GM18870 (cell line): Measurements from ENCODE around the gene EEA1.

Source experiments
- ATAC-seq: cut with Tn5 transposase; IDR thresholded peaks from one replicate; pipeline ENCODE4 v1.9.1; 2021; ENCODE audit warnings: moderate library complexity; ENCODE audit not compliant: unreplicated experiment

EEA1 gene

GRCh38 chr12:92890601-92891106 is 38.4 kb downstream of the EEA1 start:
- no peak for ATAC-seq

GRCh38 chr12:92886131-92886530 is 43.0 kb downstream of the EEA1 start:
- no peak for ATAC-seq

- no peak for ATAC-seq
Measured at GRCh38 chr12:92879698-92880322, 49.3 kb downstream of the EEA1 start.

GRCh38 chr12:92877904-92878303 is 51.2 kb downstream of the EEA1 start:
- ATAC-seq: no peak

- ATAC-seq: no peak
Measured at GRCh38 chr12:92876496-92876895, 52.6 kb downstream of the EEA1 start.

GRCh38 chr12:92871116-92871515 is 58.0 kb downstream of the EEA1 start:
- no peak for ATAC-seq

GRCh38 chr12:92866418-92866817 is 62.7 kb downstream of the EEA1 start:
- no peak for ATAC-seq

- no peak for ATAC-seq
Measured at GRCh38 chr12:92863251-92863650, 65.8 kb downstream of the EEA1 start.

GRCh38 chr12:92861381-92861780 is 67.7 kb downstream of the EEA1 start:
- ATAC-seq: no peak

GRCh38 chr12:92860521-92860920 is 68.6 kb downstream of the EEA1 start:
- no peak for ATAC-seq

GRCh38 chr12:92859650-92860386 is 69.3 kb downstream of the EEA1 start:
- ATAC-seq: no peak

- no peak for ATAC-seq
Measured at GRCh38 chr12:92857818-92858217, 71.3 kb downstream of the EEA1 start.

- no peak for ATAC-seq
Measured at GRCh38 chr12:92854344-92854743, 74.8 kb downstream of the EEA1 start.

- ATAC-seq: no peak
Measured at GRCh38 chr12:92848740-92849139, 80.4 kb downstream of the EEA1 start.

GRCh38 chr12:92847368-92847767 is 81.7 kb downstream of the EEA1 start:
- ATAC-seq: no peak

- ATAC-seq: no peak
Measured at GRCh38 chr12:92845329-92845728, 83.8 kb downstream of the EEA1 start.

GRCh38 chr12:92844151-92844763 is 84.8 kb downstream of the EEA1 start:
- no peak for ATAC-seq

GRCh38 chr12:92829686-92830282 is 99.3 kb downstream of the EEA1 start:
- ATAC-seq: no peak

GRCh38 chr12:92828565-92828964 is 100.5 kb downstream of the EEA1 start:
- no peak for ATAC-seq

GRCh38 chr12:92827836-92828431 is 101.2 kb downstream of the EEA1 start:
- ATAC-seq: no peak

GRCh38 chr12:92821142-92821541 is 108.0 kb downstream of the EEA1 start:
- no peak for ATAC-seq
